Bone marrow (tissue), 2 donors: ENCODE data around the gene ANKLE2.

Experiments used
- DNase-seq, 2 donors: peaks; one replicate each; lab custom pipeline; 2025; lab: John Stamatoyannopoulos, UW

ANKLE2 gene

DNA sequence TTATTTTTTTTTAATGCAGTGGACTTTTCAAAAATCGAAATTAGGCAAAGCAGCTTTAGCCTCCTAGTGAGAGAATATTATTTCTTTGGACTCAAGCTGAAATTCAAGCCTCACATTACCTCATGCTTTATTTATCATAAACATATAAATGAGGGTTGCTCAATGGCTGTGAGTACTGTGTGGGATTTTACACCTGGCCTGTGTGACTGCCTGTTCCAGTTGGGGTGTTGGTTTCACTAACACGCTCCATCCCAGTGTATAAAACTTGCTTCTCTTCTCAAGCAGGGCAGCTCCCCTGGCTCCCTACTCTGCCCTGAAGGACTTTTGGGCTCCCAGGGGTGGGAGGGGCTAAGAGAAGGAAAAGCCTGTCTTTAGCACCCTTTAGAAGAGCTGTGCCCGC is 15.0 kb downstream of the ANKLE2 start:
- no peak for DNase-seq

DNA sequence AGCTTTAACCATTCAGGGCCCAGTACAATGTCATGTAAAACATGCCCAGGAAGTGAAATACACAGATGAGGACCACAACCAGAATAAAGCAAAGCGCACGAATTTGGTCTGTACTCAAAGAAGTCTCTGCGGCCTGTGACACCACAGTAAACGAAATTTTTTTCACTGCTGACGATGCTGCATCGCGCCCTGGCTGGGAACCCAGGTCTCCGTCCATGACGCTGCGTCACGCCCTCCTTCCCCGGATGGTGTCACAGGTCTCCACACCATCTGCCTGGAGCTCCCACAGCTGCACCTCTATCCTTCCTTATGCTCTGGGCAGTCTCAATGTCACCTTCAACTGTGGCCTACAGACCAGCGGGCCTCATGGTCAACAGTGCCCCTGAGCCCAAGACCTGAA is 17.8 kb downstream of the ANKLE2 start:
- DNase-seq = no peak

DNA sequence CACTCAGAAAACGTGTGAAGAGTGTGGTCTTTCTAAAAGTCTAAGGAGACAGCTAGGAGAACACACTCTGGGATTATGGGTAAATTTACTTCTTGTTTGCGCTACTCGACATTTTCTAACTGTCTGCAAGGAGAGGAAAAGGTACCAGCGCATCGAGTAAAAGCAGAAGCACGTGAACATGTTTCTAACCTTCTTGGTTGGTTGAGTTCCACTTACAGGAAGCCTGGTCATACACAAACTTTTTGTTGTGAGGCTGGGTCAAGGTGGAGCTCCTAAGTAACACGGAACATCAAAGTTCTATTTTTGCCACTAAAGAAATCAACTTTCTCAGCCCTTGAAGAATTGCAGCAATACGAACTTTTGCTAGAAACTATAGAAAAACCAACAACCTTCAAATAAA is 20.0 kb downstream of the ANKLE2 start:
- DNase-seq = no peak

DNA sequence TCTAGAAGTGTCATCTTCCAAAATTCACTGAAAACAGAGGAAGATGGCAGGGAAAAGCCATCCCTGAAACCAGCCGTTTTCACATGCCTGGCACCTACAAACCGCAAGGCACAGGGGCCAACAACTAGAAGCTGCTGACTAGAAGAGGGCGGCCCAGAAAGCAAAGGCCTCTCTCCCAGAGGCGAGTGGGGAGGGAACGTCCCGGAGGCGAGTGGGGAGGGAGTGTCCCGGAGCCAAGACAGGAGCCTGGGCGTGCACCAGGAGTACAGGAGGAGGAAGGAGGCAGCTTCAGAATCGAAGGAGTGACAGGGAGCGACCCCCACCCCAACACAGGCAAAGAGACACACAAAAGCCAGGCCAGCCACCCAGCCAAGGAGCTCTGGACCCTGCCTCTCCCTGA is 21.0 kb downstream of the ANKLE2 start:
- DNase-seq = no peak

DNA sequence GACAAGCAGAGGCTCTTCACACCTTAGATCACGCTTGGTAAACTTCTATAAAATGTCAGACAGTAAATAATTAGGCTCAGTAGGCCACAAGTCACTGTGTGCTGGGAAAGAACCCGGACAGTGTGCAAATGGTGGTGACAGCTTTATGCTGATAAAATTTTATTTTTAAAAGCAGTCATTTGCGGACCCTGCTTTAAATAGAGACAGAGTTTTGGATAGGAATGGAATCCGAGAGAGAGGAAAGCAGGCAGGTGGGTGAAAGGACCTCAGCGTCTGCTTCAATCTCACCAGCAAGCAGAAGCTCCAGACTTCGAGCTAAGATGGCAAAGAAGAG is 21.4 kb downstream of the ANKLE2 start:
- DNase-seq = no peak

DNA sequence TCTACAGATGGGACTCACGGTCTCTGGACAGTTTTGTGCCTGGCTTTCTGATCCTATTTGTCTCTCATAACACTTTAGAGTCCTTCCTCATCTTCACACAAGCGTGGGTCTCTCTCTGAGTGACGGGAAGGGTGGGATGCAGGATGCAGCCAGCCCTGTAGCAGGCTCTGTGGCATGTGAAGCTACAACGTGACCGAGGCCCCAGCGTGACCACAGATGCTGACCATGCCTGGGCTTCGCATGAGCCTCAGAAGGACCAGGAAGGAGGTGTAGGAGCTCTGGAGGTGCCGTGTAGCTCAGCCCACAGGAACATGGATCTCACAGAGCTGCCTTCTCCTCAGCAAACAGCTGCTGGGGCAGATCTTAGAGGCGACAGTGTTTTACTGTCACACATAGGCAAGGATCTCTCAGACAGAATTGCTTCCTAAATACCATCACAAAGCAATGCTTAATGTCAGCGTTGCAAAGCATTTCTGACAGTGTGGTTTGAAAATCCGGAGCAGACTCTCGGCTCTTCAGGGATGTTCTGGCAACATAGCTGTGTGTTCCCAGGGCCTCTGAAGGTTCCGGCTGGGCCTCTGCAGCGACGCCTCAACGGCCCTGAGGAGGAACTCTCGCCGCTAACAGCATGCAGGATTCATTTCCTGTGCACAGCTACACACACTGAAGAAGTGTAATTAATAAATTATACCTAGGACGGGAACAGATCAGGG is 21.9 kb downstream of the ANKLE2 start:
- no peak for DNase-seq

DNA sequence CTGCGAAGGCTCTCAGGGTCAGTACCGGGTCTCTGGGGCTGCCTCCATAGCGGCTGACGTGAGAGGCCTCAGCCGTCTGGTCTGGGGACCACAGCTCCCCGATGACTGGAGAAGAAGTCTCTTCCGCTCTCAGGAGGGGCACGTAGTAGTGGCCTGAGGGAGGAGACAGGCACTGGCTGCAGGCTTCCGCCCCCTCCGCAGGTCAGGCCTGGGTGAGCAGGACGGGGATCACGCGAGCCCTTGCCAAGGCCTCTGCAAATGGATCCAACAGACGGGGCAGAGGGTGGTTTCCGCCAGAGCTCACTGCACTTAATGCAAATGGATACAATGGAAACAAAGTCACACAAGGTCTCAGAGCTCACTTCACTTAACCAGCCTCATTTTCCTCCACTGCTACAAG is 24.7 kb downstream of the ANKLE2 start:
- no peak for DNase-seq

DNA sequence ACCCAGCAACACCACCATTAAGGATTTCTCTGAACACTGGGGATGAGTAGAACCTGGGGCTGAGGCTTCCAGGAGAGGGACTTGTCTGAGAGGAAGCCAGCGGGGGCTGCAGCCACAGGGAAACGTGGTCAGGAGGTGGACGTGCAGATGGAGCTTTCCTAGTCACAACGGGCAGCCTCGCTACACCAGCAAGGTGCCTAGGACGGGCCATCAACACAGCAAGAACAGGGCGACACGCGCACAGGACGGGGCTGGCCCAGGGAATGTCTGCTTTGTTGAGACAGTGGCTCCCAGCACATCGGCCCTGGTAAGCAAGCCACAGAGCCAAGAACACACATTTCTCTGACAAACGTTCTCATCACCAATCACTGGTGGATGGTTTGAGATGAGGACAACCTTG is 25.3 kb downstream of the ANKLE2 start:
- no peak for DNase-seq

DNA sequence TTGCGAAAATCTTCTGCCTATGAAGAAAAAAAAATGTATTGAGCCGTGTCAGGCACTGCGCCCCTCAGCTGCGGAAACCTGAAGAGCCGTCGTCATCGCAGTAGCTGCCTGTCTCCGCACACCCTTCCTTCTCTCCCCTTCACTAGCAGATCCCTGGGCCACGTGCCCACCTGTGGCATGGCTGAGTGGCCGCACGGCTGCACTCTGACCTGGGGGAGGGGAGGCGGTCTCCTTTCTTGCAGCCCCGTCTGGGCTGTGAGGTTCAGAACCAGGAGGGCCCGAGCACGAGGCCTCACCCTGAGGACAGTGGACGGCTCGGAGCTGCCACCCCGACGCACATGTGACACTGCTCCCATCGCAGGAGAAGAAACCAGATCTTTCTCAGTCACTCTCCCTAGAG is 26.1 kb downstream of the ANKLE2 start:
- no peak for DNase-seq

DNA sequence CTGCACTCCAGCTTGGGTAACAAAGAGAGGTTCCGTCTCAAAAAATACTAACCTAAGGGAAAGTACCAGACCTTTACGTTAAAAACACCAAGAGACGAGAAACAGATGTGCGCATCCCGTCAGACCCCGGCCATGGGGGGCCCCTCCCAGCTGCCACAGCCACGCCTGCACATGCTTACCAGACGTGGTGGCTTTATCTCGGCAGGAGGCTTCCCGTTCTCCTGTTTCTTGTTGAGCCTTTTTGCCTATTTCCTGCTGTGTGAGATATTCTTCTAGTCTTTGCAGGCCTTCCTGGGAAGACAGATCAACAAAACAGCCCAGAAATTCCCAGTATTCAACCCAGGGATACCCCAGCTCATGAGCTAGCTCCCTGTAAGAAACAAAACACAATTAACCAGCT is 27.4 kb downstream of the ANKLE2 start:
- DNase-seq = no peak

DNA sequence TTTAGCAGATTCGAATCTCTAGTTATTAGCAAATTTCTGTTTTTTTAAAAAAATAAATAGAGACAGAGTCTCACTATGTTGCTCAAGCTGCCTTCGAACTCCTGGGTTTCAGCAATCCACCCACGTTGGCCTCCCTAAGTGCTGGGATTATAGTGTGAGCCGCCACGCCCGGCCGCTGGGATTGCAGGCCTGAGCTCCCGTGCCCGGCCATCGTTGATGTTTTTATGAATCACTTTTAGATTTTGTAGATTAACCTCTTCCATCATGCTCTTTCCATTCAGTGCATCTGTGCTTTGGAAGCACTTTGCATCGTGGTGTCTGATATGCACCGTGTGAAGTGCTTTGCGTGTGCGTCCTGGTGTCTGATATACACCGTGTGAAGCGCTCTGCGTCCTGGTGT is 30.1 kb downstream of the ANKLE2 start:
- no peak for DNase-seq

DNA sequence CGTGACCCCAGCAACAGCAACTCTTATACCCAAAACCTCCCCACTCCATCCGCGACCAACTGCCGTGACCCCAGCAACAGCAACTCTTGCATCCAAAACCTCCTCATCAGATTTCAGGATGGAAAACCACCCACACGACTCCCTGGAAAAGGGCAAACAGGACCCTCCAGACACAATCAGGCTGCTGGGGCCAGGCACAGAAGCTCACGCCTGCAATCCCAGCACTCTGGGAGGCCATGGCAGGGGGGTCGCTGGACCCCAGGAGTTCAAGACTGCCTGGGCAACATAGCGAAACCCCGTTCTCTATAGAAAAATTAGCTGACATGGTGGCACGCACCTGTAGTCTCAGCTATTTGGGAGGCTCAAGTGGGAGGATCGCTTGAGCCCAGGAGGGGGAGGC is 31.3 kb downstream of the ANKLE2 start:
- DNase-seq = no peak

DNA sequence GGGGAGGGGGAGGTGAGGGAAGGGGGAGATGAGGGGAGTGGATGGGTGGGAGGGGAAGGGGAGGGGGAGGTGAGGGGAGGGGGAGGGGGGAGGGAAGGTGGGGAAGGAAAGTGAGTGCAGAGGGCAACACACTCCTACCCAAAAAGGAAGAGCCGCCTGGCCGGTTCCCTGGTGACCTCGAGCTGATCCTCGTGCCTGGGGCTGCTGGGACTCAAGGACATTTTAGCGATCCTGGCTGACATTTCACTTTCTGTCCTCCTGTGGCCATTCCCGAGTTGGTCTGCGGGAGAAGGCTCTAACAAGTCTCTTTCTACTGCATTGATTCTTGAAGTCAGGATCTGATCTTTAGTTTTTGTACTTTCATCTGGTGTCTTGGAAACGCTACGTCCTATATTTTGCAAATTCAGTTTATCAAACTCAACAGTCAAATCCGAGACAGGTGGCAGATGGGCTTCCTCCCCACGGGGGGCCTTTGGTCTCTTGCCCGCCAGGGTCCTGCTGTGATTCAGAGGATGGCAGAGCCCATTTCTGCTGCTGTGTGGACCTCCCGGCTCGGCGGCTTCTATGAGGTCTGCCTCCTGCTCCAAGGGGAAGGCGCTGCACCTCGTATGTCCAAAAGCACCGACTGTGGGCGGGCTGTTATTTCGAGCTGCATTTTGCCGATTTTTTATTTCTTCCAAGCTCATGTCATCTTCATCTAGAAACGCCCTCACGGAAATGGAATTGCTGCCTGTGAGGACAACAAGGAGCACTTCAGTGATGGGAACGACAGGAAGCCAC is 31.9 kb downstream of the ANKLE2 start:
- DNase-seq = no peak

DNA sequence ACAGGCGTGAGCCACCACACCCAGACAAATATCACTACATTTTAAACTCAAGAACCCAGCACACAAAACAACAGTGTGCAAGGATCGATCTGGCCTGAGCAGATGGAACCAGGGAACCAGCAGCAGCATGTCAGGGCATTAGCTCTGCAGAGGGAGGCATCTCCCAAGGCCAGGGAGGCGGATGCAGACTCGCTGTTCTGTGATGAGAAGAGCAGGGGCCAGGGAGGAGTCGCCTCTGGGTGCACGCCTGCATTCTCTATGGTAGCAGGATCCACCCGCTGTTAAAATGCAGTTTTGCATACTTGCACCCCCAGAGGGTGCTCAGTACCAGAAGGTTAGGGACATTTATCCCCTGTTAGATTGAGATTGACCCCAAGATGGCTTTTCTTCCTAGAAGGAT is 33.1 kb downstream of the ANKLE2 start:
- no peak for DNase-seq

DNA sequence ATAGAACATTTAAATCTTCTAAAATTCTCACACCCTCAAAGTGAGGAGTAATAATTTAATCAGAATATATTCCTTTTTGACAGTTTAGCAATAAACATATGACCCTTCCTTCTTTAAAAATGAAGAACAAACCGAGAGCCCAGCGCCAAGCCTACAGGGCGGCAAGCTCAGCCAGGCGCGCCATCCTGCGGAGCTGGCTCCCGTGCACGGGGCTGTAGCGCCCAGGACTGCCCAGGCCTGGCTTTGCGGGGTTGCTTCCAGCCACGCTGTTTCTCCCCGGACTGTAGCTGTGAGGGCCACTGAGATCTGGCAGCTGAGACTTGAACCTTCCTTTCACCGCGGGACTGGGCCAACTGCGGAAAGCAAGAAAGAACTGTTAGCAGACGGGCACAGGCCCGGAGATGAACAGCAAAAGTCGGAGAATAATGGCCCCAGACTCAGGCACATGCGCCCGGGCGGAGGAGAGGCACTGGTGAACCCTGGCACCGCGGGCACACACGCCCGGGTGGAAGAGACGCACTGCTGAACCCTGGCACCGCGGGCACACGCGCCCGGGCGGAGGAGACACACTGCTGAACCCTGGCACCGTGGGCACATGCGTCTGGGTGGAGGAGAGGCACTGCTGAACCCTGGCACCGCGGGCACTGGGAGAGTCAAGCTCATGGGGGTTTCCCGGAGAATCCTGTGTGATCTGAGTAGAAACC is 34.4 kb downstream of the ANKLE2 start:
- DNase-seq = no peak

DNA sequence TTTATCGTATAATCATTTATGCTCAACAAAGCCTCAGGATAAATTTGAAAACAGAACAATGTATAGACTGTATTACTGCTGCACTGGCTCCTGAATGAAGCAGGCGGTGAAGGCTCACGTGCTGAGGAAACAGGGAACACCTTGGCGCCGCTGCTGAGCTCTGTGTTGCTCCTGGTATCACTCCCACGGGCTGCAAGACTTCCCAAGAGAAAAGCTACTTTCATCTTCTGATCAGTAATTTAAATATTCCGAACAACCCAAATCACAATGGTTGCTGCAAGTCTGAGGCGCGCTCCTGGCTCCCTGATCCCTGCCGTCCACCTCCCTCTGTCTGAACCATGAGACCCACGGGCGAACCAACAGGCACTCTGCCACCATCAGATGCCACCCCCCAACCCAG is 35.2 kb downstream of the ANKLE2 start:
- DNase-seq = no peak

DNA sequence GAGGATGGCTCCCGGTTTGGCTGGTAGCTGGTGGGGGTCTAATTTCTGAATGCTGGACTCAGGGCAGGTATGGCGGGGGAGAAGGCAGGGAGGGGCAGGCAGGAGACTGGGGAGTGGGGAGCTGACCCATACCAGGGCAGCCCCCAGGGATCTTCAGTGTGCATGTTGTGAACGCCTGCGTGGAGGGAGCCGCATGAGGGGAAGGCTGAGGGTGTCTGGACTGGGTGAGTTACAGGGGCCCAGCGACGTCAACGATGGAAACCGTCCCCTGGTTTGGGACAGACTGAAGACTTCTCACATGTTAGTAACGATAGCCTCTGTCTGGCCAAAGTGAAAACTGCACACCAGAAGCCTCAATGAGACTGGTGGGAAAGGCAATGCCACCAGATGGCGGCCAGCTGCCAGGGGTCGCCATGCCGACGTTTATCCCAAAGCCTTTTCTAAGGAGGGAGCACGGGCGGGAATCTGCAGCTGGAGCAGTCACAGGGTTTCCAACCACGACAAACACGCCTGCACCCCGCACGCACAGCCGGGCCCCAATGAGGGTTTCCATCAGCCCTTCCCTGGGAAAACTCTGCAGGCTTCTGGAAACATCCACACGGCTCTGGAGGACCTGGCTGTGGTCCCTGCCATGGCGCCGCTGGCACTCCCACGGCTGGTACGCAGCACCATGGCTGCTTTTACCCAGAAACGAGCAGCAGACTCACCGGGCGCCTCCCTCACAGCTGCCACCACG is 37.0 kb downstream of the ANKLE2 start:
- no peak for DNase-seq

DNA sequence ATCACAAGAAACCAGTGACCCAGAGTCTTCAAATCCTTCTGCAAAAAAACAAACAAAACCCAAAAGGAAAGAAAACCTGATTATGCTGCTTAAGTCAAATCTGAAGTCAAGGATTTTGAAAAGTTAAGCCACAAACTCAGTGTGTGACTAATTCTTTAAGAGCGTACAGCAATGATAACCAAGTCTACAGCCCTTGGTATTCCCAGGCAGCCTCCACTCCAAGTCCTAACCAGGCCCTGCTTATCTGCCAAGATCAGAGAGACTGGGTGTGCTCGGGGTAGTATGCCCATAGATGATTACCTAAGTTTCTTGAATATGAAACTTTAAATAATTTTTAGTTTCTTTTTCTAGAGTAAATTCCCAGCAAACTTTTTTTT is 37.9 kb downstream of the ANKLE2 start:
- no peak for DNase-seq

DNA sequence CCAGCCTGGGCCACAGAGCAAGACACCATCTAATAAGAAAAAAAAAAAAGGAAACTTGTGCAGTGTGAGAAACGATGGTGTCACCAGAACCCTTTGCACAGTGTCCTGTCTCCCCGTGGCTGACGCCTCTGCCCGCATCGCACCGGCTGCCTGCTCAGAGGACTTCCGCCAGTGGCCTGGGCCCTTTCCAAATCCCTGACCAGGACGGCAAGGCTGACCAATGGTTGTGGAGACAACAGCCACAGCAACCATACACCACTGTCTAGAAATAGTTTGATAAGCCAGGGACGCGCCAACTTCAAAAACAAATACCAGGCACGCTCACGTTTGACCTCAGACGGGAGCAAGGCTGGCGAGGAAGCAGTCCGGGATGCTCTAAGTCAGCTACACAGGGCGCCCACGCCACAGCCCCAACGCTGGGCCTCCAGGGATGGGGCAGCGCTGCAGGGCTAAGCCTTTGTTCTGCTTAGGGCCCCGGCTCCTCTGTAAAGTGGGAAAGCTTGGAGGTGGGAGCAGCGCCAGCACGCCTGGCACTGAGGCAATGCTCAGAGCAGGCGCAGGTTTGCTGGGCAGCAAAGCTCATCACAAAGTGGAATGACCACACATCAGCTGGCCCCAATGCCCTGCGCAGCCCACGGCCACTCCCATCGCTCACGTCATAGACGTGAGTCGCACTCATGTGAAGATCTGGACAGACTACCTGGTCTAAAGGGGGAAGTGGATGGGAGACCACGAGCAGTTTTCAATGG is 38.4 kb downstream of the ANKLE2 start:
- no peak for DNase-seq

DNA sequence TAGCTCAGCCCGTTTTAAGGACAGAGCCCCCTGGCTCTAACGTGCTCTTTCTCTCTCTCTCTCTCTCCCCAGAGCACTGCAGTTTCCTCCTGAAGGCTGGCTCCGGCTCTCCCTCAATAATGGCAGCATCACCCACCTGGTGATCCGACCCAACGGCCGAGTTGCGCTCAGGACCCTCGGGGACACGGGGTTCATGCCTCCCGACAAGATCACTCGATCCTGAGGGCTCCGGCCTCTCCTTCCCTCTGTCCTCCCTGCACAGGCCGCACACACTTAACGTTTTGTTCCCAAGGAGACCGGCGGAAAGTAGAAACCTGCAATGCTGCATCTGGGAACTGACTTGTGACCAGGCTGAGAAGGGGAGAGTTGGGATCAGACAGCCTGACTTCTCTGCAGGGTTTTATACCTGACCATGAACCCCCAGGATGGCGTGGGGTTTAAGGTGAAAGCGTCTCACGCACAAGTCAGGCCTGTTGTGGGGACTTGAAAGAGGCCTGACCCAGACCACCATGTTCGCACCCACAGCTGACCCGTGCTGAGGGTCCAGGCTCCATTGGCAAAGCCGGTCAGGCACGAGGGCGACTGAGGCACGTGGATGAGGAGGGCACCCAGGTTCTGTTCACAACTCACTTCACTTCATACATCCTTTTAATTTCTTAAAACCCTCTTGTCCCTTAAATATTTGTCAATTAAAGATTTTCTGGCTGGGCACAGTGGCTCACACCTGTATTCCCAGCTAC is 40.9 kb downstream of the ANKLE2 start:
- DNase-seq = no peak

DNA sequence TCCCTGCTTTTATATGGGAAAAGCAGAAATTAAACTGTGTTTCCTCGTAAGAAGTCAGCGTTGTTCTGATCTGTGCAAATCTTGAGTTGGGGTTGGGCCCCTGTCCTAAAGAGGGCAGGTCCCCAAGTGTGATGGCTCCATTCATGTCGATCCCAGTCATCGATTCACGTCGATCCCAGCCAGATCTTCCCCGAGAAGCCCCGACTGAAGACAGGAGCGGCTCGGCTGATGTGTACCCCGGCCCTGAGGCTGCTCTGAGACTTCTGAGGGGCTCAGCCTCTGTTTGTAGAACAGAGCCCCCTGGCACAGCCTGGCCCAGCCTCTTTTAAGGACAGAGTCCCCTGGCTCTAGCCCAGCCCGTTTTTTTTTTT is 41.7 kb downstream of the ANKLE2 start:
- no peak for DNase-seq
